RWPE1 (cell line): Measurements from ENCODE around the gene PPP6R3.
"Not testable (repeated sequence)": the region's sequence is repeated elsewhere in the genome, so short reads cannot be mapped to it uniquely, and the experiment has no call there.

Experiments
- CTCF ChIA-PET: fragments of 350-600 bp; sonication (Branson Sonifier 250); formaldehyde crosslinking; extraction: SDS; loops from one replicate; lab custom pipeline; 2021; lab: Yijun Ruan, JAX
- POLR2A ChIA-PET: fragments of 400-600 bp; formaldehyde crosslinking; extraction: SDS; loops from one replicate; lab custom pipeline; 2020; ENCODE audit warnings: antibody characterized with exemption; ENCODE audit not compliant: low non-redundant PET; lab: Yijun Ruan, JAX
- DNase-seq: peaks from one replicate; pipeline ENCODE4 v3.0.0; 2012; ENCODE audit warnings: low spot score
- H3K27ac ChIP-seq: fragments of 450-650 bp; 2 replicates; pipeline ENCODE4 v1.5.1; 2017
- CTCF ChIP-seq: fragments of 450-650 bp; conservative IDR thresholded peaks from 2 replicates; pipeline ENCODE4 v1.5.1; 2017; ENCODE audit warnings: low read depth, mild to moderate bottlenecking

The PPP6R3 gene

GRCh38 chr11:68433541-68433940 is 27.0 kb upstream of the PPP6R3 start:
- POLR2A ChIA-PET: no interaction called here
- DNase-seq: no peak
- H3K27ac ChIP-seq: no peak overlapping the region
- TF ChIP-seq CTCF: no peak
- CTCF ChIA-PET: no interaction called here

- CTCF ChIA-PET, H3K27ac ChIP-seq, DNase-seq, POLR2A ChIA-PET: not testable (repeated sequence)
Measured at GRCh38 chr11:68434159-68434558, 26.4 kb upstream of the PPP6R3 start.

- ChIA-PET POLR2A (no interaction called here), CTCF (no interaction called here)
- no peak for TF ChIP-seq CTCF
- H3K27ac ChIP-seq: peak overlapping the region; percentile 60
- no peak for DNase-seq
Measured at GRCh38 chr11:68436162-68436888, 24.2 kb upstream of the PPP6R3 start.

- ChIA-PET POLR2A (no interaction called here), CTCF (no interaction called here)
- peak overlapping the region; percentile 60 for H3K27ac ChIP-seq
- no peak for TF ChIP-seq CTCF
- DNase-seq: peak; percentile 40
Measured at GRCh38 chr11:68436985-68437926, 23.3 kb upstream of the PPP6R3 start.

DNA sequence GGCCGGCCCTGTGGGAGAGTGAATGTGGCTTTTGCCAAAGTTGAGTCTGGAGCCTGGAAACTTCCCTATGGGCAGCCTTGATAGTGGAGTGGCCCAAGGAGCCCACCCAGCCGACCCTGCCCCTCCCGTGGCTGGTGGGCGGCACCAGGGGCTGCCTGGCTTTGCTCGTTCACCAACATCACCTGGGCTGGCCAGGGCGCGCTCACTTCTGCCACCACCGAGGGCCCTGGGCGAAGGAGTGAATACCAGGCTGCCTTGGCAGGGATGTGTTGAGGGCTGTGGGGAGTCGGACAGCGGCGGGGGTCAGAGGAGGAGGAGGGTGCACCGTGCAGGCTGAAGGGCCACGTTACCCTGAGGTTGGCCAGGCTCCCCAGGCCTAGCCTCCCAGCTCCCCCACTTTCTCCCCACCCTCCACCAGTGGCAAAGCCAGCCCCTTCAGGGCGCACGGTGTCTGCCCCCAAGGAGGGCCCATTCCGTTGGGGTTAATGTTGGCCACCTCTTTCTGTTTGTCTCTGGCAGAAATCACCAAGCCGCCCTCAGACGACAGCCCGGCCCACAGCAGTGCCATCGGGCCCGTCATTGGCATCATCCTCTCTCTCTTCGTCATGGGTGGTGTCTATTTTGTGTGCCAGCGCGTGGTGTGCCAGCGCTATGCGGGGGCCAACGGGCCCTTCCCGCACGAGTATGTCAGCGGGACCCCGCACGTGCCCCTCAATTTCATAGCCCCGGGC is 22.5 kb upstream of the PPP6R3 start:
- no peak for DNase-seq
- CTCF ChIA-PET: no interaction called here
- H3K27ac ChIP-seq: peak overlapping the region; percentile 60
- no peak for TF ChIP-seq CTCF
- POLR2A ChIA-PET: interaction anchor here (0.5 kb wide), 1 partner anchor 903 kb away, joined by 3 read pairs; no protein-coding TSS in a partner anchor

GRCh38 chr11:68438658-68439259 is 21.8 kb upstream of the PPP6R3 start:
- H3K27ac ChIP-seq: peak overlapping the region; percentile 60
- DNase-seq: no peak
- ChIA-PET CTCF (interaction anchor here (0.6 kb wide), 1 partner anchor 169 kb away, joined by 3 read pairs; no protein-coding TSS in a partner anchor), POLR2A (interaction anchor here (0.5 kb wide), 1 partner anchor 904 kb away, joined by 3 read pairs; no protein-coding TSS in a partner anchor)
- TF ChIP-seq CTCF: no peak
